ENCODE measurements around the gene KIAA0825. TPM values are rescaled to one million over a fixed set of nuclear protein-coding genes. Genes with fewer than 3 reads are reported as not detected.
"Not testable (repeated sequence)": the region's sequence is repeated elsewhere in the genome, so short reads cannot be mapped to it uniquely, and the experiment has no call there.

Gene KIAA0825
- total RNA-seq, 1 donor from 2014 or later: 2.2 TPM

GRCh38 chr5:94577466-94578245 is 40.7 kb downstream of the KIAA0825 start:
- ATAC-seq: no peak

- ATAC-seq: no peak
Measured at GRCh38 chr5:94575196-94575595, 43.2 kb downstream of the KIAA0825 start.

- ATAC-seq: not testable (repeated sequence)
Measured at GRCh38 chr5:94573349-94573748, 45.1 kb downstream of the KIAA0825 start.

GRCh38 chr5:94571415-94571814 is 47.0 kb downstream of the KIAA0825 start:
- ATAC-seq: no peak

- no peak for ATAC-seq
Measured at GRCh38 chr5:94564812-94565211, 53.6 kb downstream of the KIAA0825 start.

- ATAC-seq: no peak
Measured at GRCh38 chr5:94562327-94562971, 56.0 kb downstream of the KIAA0825 start.

- ATAC-seq: no peak
Measured at GRCh38 chr5:94558028-94558427, 60.4 kb downstream of the KIAA0825 start.

GRCh38 chr5:94551858-94552257 is 66.5 kb downstream of the KIAA0825 start:
- no peak for ATAC-seq

- ATAC-seq: no peak
Measured at GRCh38 chr5:94545870-94546625, 72.4 kb downstream of the KIAA0825 start.

GRCh38 chr5:94544875-94545547 is 73.4 kb downstream of the KIAA0825 start:
- no peak for ATAC-seq

- ATAC-seq: no peak
Measured at GRCh38 chr5:94544031-94544650, 74.3 kb downstream of the KIAA0825 start.

GRCh38 chr5:94540856-94541494 is 77.4 kb downstream of the KIAA0825 start:
- ATAC-seq: no peak

GRCh38 chr5:94538260-94538659 is 80.1 kb downstream of the KIAA0825 start:
- ATAC-seq: no peak

GRCh38 chr5:94526706-94527105 is 91.7 kb downstream of the KIAA0825 start:
- ATAC-seq: no peak

GRCh38 chr5:94524841-94525697 is 93.3 kb downstream of the KIAA0825 start:
- ATAC-seq: peak; percentile 61

GRCh38 chr5:94523018-94523417 is 95.4 kb downstream of the KIAA0825 start:
- ATAC-seq: no peak

GRCh38 chr5:94522117-94522516 is 96.3 kb downstream of the KIAA0825 start:
- ATAC-seq: no peak

GRCh38 chr5:94517490-94518488 is 100.6 kb downstream of the KIAA0825 start:
- ATAC-seq: no peak

GRCh38 chr5:94516148-94516547 is 102.3 kb downstream of the KIAA0825 start:
- ATAC-seq: no peak
